Stimulated activated CD8-positive, alpha-beta memory T cell treated with anti-CD3 and anti-CD28 coated beads, Interleukin-15, amount 100 ng/mL, for 1 hour (primary cell): ENCODE data around the gene VDAC1.

Source experiments
- DNase-seq: peaks from one replicate; pipeline ENCODE4 v3.0.0-alpha.2; 2020; ENCODE audit warnings: low read depth

The VDAC1 gene

GRCh38 chr5:133926489-133927299 is 78.1 kb downstream of the VDAC1 start:
- DNase-seq = no peak

GRCh38 chr5:133925866-133926488 is 78.8 kb downstream of the VDAC1 start:
- no peak for DNase-seq

- DNase-seq = no peak
Observed at GRCh38 chr5:133925269-133925668, 79.5 kb downstream of the VDAC1 start.

- no peak for DNase-seq
Observed at GRCh38 chr5:133924221-133924920, 80.4 kb downstream of the VDAC1 start.

- DNase-seq = no peak
Observed at GRCh38 chr5:133921979-133922378, 82.8 kb downstream of the VDAC1 start.
